ENCODE data around the gene RSPO1. TPM values are rescaled to one million over a fixed set of nuclear protein-coding genes. Genes with fewer than 3 reads are reported as not detected.

RSPO1 gene
- total RNA-seq, 1 experiment from 2014 or later: not detected

Other genes with a start within 250 kb of the RSPO1 start
- 1.5 and 3.4 TPM in 2 replicates for gene ZC3H12A, start 160.3 kb downstream of the RSPO1 start, total RNA-seq (2014; rRNA removed; shearing (Covaris generic))
- 68.2 and 71.3 TPM in 2 replicates for gene MEAF6, start 120.1 kb downstream of the RSPO1 start, total RNA-seq (2014; rRNA removed; shearing (Covaris generic))
- gene SNIP1, start 80.6 kb downstream of the RSPO1 start, total RNA-seq (2014; rRNA removed; shearing (Covaris generic)): 7.4 and 7.7 TPM in 2 replicates
- gene DNALI1, start 78.0 kb downstream of the RSPO1 start, total RNA-seq (2014; rRNA removed; shearing (Covaris generic)): not detected in 2 replicates
- 77.8 and 87.0 TPM in 2 replicates for gene GNL2, start 39.0 kb downstream of the RSPO1 start, total RNA-seq (2014; rRNA removed; shearing (Covaris generic))
- gene CDCA8, start 57.6 kb upstream of the RSPO1 start, total RNA-seq (2014; rRNA removed; shearing (Covaris generic)): 3.3 and 4.8 TPM in 2 replicates
- gene EPHA10, start 130.2 kb upstream of the RSPO1 start, total RNA-seq (2014; rRNA removed; shearing (Covaris generic)): 0.13 and 0.32 TPM in 2 replicates
- 22.3 and 27.3 TPM in 2 replicates for gene MANEAL, start 159.0 kb upstream of the RSPO1 start, total RNA-seq (2014; rRNA removed; shearing (Covaris generic))
- 27.6 and 33.7 TPM in 2 replicates for gene C1orf122, start 172.9 kb upstream of the RSPO1 start, total RNA-seq (2014; rRNA removed; shearing (Covaris generic))
- gene YRDC, start 173.3 kb upstream of the RSPO1 start, total RNA-seq (2014; rRNA removed; shearing (Covaris generic)): 55.2 and 58.2 TPM in 2 replicates
- 1.4 and 1.6 TPM in 2 replicates for gene MTF1, start 224.7 kb upstream of the RSPO1 start, total RNA-seq (2014; rRNA removed; shearing (Covaris generic))

Data from SK-MEL-5 (cell line).